HG02571 (cell line): ENCODE measurements around the gene WNK2.
"Not testable (repeated sequence)": the region's sequence is repeated elsewhere in the genome, so short reads cannot be mapped to it uniquely, and the experiment has no call there.

Experiments
- ATAC-seq: cut with Tn5 transposase; IDR thresholded peaks from one replicate; pipeline ENCODE4 v1.9.1; 2021; ENCODE audit warnings: mild to moderate bottlenecking, moderate library complexity; ENCODE audit not compliant: unreplicated experiment

The WNK2 gene

GRCh38 chr9:93233033-93233432, 49.1 kb downstream of the WNK2 start:
- no peak for ATAC-seq

GRCh38 chr9:93234600-93234999, 50.7 kb downstream of the WNK2 start:
- no peak for ATAC-seq

GRCh38 chr9:93235300-93235960, 51.5 kb downstream of the WNK2 start:
- no peak for ATAC-seq

- ATAC-seq, result no peak
Observed at GRCh38 chr9:93236541-93237206, 52.7 kb downstream of the WNK2 start.

GRCh38 chr9:93237540-93237939, 53.6 kb downstream of the WNK2 start:
- ATAC-seq, result no peak

GRCh38 chr9:93238953-93239925, 55.3 kb downstream of the WNK2 start:
- ATAC-seq, result no peak

- no peak for ATAC-seq
Observed at GRCh38 chr9:93240891-93241334, 57.0 kb downstream of the WNK2 start.

GRCh38 chr9:93243112-93243511, 59.2 kb downstream of the WNK2 start:
- ATAC-seq, result no peak

- ATAC-seq, result no peak
Observed at GRCh38 chr9:93244101-93244500, 60.2 kb downstream of the WNK2 start.

GRCh38 chr9:93244510-93245436, 60.8 kb downstream of the WNK2 start:
- ATAC-seq, result no peak

GRCh38 chr9:93245437-93245970, 61.6 kb downstream of the WNK2 start:
- ATAC-seq, result no peak

- ATAC-seq, result no peak
Observed at GRCh38 chr9:93246111-93246510, 62.2 kb downstream of the WNK2 start.

- ATAC-seq, result no peak
Observed at GRCh38 chr9:93246526-93246925, 62.6 kb downstream of the WNK2 start.

- ATAC-seq, result no peak
Observed at GRCh38 chr9:93247099-93247865, 63.3 kb downstream of the WNK2 start.

- no peak for ATAC-seq
Observed at GRCh38 chr9:93247892-93248291, 64.0 kb downstream of the WNK2 start.

- no peak for ATAC-seq
Observed at GRCh38 chr9:93248386-93249040, 64.6 kb downstream of the WNK2 start.

GRCh38 chr9:93250185-93250584, 66.2 kb downstream of the WNK2 start:
- ATAC-seq, result no peak

GRCh38 chr9:93251309-93251708, 67.4 kb downstream of the WNK2 start:
- ATAC-seq, result not testable (repeated sequence)
